ENCODE measurements around the gene STAG1. TPM values are rescaled to one million over a fixed set of nuclear protein-coding genes. Genes with fewer than 3 reads are reported as not detected.
"Not testable (repeated sequence)": the region's sequence is repeated elsewhere in the genome, so short reads cannot be mapped to it uniquely, and the experiment has no call there.

Gene STAG1
- total RNA-seq, 2 experiments from 2014 or later = 42.9 to 44.6 TPM

GRCh38 chr3:136385457-136385856 is 366.7 kb downstream of the STAG1 start:
- DNase-seq = no peak
- Mint-ChIP-seq H3K27ac (no peak overlapping the region), H3K9me3 (no peaks in the 10 kb centered on the region), H3K4me1 (peaks cover 8% of the 10 kb centered on the region), H3K4me3 (no peak overlapping the region), H3K36me3 (peaks cover 5% of the 10 kb centered on the region), H3K27me3 (no peaks in the 10 kb centered on the region)

GRCh38 chr3:136381051-136381450 is 371.1 kb downstream of the STAG1 start:
- Mint-ChIP-seq H3K27me3 (no peaks in the 10 kb centered on the region), H3K9me3 (no peaks in the 10 kb centered on the region), H3K4me3 (no peak overlapping the region), H3K4me1 (peaks cover 6% of the 10 kb centered on the region), H3K27ac (no peak overlapping the region), H3K36me3 (peaks cover 18% of the 10 kb centered on the region)
- no peak for DNase-seq

- no peak for DNase-seq
- Mint-ChIP-seq H3K27ac (no peak overlapping the region), H3K4me3 (no peak overlapping the region), H3K27me3 (no peaks in the 10 kb centered on the region), H3K4me1 (peaks cover 5% of the 10 kb centered on the region), H3K36me3 (peaks cover 18% of the 10 kb centered on the region), H3K9me3 (no peaks in the 10 kb centered on the region)
Measured at GRCh38 chr3:136380530-136380929, 371.6 kb downstream of the STAG1 start.

DNA sequence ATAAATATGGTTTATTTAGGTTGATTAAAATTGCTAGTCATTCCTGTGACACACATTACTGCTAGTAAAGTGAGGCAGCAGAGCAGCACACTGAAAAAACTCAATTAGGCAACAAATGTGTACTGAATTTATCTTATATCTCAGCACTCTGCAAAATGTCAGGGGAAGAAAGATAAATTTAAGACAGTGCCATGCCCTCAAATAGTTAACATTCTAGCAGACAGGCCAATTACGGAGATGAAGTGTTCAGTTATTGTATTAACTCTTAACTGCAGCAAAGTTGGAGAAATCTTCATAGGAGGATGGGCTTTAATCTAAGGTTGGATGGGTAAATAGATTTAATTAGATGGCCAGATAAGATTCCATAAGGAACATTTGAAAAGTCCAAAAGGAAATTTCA is 374.2 kb downstream of the STAG1 start:
- Mint-ChIP-seq H3K4me1 (no peaks in the 10 kb centered on the region), H3K9me3 (no peaks in the 10 kb centered on the region)

DNA sequence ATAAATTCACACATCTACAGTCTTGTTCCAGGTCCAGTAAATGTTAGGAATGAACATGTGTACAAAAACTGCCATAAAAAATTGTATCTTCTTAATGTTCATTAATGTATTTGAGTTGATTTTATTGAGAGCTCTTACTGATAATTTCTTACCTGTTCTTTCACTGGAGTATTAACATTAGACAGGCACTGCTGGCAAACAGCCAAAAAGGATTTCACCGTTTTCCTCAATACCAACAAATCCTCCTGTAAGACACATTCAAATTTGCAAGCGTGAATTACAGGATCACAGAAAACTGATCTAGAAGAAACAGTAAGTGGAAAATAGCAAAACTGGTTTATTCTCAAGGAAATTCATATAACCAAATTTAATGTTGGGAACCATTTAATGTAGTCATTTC is 374.7 kb downstream of the STAG1 start:
- no peaks in the 10 kb centered on the region for H3K4me1 Mint-ChIP-seq
- no peak for DNase-seq
- H3K27me3 Mint-ChIP-seq = no peaks in the 10 kb centered on the region
- no peaks in the 10 kb centered on the region for H3K9me3 Mint-ChIP-seq
- peaks cover 34% of the 10 kb centered on the region for H3K36me3 Mint-ChIP-seq
- no peak overlapping the region for H3K4me3 Mint-ChIP-seq
- H3K27ac Mint-ChIP-seq = no peak overlapping the region

More for the DNA sequence above, 374.2 kb downstream of the STAG1 start:
- no peak for DNase-seq
- H3K36me3 Mint-ChIP-seq = peaks cover 31% of the 10 kb centered on the region
- no peaks in the 10 kb centered on the region for H3K27me3 Mint-ChIP-seq
- no peak overlapping the region for H3K27ac Mint-ChIP-seq
- no peak overlapping the region for H3K4me3 Mint-ChIP-seq

DNA sequence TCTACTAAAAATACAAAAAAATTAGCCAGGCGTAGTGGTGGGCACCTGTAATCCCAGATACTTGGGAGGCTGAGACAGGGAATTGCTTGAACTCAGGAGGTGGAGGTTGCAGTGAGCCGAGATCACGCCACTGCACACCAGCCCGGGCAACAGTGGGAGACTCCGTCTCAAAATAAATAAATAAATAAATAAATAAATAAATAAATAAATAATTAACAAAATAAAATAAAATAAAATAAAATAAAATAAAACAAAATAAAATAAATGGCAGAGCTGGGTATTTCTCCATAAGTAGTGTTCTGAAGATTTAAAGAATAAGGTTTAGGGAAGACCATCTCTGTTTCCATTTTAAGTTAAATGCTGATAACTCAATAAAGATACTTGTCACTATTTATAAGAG is 376.4 kb downstream of the STAG1 start:
- not testable (repeated sequence) for H3K4me3 Mint-ChIP-seq, H3K9me3 Mint-ChIP-seq, H3K27ac Mint-ChIP-seq, H3K27me3 Mint-ChIP-seq, DNase-seq, H3K4me1 Mint-ChIP-seq
- H3K36me3 Mint-ChIP-seq = peaks cover 40% of the 10 kb centered on the region

- Mint-ChIP-seq H3K27ac (no peak overlapping the region), H3K36me3 (peaks cover 10% of the 10 kb centered on the region), H3K4me1 (no peaks in the 10 kb centered on the region), H3K4me3 (no peak overlapping the region), H3K27me3 (no peaks in the 10 kb centered on the region), H3K9me3 (no peaks in the 10 kb centered on the region)
- DNase-seq = no peak
Measured at GRCh38 chr3:136366289-136366688, 385.9 kb downstream of the STAG1 start.

DNA sequence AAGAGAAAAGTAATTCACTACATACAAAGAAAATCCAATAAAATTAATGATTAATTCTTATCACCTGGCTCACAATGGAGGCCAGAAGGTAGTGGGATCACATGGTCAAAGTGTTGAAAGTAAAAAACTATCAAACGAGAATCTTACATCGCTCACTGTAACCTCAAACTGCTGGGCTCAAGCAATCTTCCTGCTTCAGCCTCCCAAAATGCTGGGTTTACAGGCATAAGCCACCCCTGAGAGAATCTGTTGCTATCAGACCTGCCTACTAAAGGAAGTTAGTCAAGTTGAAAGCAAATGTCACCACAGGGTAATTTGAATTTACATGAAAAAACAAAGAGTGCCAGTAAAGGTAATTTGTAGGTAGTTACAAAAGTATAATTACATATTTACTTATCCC is 398.7 kb downstream of the STAG1 start:
- peaks cover 11% of the 10 kb centered on the region for H3K9me3 Mint-ChIP-seq
- no peak for DNase-seq
- no peaks in the 10 kb centered on the region for H3K27me3 Mint-ChIP-seq
- peaks cover 26% of the 10 kb centered on the region for H3K36me3 Mint-ChIP-seq
- no peak overlapping the region for H3K27ac Mint-ChIP-seq
- peaks cover 11% of the 10 kb centered on the region for H3K4me1 Mint-ChIP-seq
- no peak overlapping the region for H3K4me3 Mint-ChIP-seq

- Mint-ChIP-seq H3K4me1 (peaks cover 11% of the 10 kb centered on the region), H3K27ac (no peak overlapping the region), H3K27me3 (no peaks in the 10 kb centered on the region), H3K36me3 (peaks cover 20% of the 10 kb centered on the region), H3K4me3 (no peak overlapping the region), H3K9me3 (peaks cover 11% of the 10 kb centered on the region)
- no peak for DNase-seq
Measured at GRCh38 chr3:136351905-136352304, 400.3 kb downstream of the STAG1 start.

- no peaks in the 10 kb centered on the region for H3K27me3 Mint-ChIP-seq
Measured at GRCh38 chr3:136351351-136351750, 400.8 kb downstream of the STAG1 start.

DNA sequence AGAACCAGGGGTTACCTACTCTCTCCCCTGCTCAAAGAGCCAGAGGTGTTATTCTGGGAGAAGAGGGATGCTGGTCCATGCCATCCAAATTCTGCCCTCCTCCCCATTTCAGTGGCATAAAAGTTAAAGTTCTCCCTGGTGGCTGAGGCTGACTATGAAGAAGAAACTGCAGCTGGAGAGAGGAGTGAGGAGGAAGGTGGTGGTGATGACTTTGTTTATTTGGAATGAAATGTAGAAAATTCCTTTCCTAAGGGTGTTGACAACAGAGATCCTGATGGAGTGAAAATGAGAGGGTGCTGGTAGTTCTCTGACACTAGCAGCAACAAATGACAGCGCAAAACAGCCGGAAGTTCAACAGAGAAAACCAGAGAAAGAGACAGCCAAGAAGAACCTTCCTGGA is 401.6 kb downstream of the STAG1 start:
- peaks cover 13% of the 10 kb centered on the region for H3K36me3 Mint-ChIP-seq
- H3K27me3 Mint-ChIP-seq = no peaks in the 10 kb centered on the region
- peaks cover 4% of the 10 kb centered on the region for H3K9me3 Mint-ChIP-seq
- DNase-seq = no peak
- no peak overlapping the region for H3K27ac Mint-ChIP-seq
- H3K4me1 Mint-ChIP-seq = peaks cover 11% of the 10 kb centered on the region
- H3K4me3 Mint-ChIP-seq = no peak overlapping the region

More at GRCh38 chr3:136351351-136351750, 400.8 kb downstream of the STAG1 start:
- Mint-ChIP-seq H3K27ac (no peak overlapping the region), H3K4me1 (peaks cover 11% of the 10 kb centered on the region), H3K4me3 (no peak overlapping the region), H3K9me3 (peaks cover 10% of the 10 kb centered on the region), H3K36me3 (peaks cover 19% of the 10 kb centered on the region)
- no peak for DNase-seq

DNA sequence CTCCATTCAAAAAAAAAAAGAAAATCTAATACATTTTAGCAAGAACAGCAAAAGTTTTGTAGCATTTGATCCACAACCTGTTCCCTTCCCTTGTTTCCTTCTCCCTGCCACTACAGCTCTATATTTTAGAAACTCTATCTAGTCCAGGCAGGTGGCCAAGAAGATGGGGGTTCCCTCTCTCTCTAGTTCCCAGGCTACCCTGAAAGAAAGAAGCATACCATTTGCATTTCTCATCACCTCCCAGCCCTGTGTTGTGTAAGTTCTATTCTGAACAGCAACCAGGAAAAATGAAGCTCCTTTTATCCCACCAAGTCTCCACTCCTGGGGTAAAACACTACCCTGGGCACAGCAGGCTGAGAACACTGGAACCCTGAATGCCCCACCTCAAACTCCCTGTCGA is 402.0 kb downstream of the STAG1 start:
- H3K27me3 Mint-ChIP-seq = no peaks in the 10 kb centered on the region
- no peak overlapping the region for H3K27ac Mint-ChIP-seq
- H3K4me1 Mint-ChIP-seq = peaks cover 11% of the 10 kb centered on the region
- peaks cover 10% of the 10 kb centered on the region for H3K36me3 Mint-ChIP-seq
- no peak for DNase-seq
- no peaks in the 10 kb centered on the region for H3K9me3 Mint-ChIP-seq
- no peak overlapping the region for H3K4me3 Mint-ChIP-seq

GRCh38 chr3:136346486-136346885 is 405.7 kb downstream of the STAG1 start:
- Mint-ChIP-seq H3K9me3 (no peaks in the 10 kb centered on the region), H3K27me3 (no peaks in the 10 kb centered on the region), H3K4me3 (no peak overlapping the region), H3K27ac (no peak overlapping the region), H3K36me3 (no peaks in the 10 kb centered on the region), H3K4me1 (no peaks in the 10 kb centered on the region)
- DNase-seq = no peak

DNA sequence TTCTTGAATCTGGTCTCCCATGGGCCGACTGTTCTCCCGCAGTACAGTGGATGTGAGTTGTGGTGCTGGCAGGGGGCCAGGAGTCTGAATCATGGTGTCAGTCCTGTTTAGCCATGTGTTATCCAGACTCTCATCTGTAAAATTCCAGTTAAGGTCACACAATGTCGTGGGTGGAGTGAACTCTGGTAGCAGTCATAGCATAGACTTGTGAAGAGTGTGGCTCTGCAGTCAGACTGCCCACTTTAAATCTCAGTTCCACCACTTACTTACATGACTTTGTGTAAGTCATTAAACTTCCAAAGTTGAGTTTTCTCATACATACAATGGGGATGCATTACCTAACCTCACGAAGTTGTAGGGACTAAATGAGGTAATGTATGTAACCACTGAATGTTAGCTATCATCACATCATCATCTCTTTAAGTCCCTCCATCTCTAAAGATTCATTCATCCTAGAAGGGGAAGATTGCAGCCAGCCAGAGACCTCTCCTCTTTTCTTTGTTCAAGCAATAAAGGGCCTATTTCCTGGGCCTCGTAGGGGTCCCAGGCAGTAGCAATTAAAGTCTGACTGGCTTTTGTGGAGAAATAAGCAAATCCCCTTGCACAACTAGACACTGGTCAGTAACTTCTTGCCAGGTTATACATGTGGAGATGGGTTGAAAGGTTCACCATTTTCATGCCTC is 408.2 kb downstream of the STAG1 start:
- Mint-ChIP-seq H3K9me3 (no peaks in the 10 kb centered on the region), H3K4me3 (no peak overlapping the region), H3K4me1 (no peaks in the 10 kb centered on the region), H3K27me3 (no peaks in the 10 kb centered on the region), H3K27ac (no peak overlapping the region), H3K36me3 (peaks cover 11% of the 10 kb centered on the region)
- no peak for DNase-seq

DNA sequence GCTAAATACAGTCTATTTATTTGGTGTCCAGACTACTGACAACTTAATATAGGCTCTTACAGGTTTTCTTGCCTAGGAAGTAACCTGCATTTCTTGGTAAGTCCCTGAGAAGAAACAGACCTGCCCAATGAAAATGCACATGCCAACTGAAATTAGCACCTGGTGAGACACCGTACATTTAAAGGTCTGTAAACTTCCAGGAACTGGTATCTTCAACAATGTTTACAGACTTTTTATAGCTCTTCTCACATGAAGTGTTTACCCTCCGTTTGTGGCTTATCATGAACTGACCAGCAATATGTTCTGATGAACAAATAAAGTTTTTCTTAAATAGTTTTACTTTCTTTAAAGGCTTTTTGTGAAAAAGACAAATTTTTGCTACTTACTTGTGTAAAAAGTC is 408.7 kb downstream of the STAG1 start:
- Mint-ChIP-seq H3K36me3 (peaks cover 15% of the 10 kb centered on the region), H3K27me3 (no peaks in the 10 kb centered on the region), H3K4me1 (no peaks in the 10 kb centered on the region), H3K9me3 (no peaks in the 10 kb centered on the region), H3K4me3 (no peak overlapping the region), H3K27ac (no peak overlapping the region)
- DNase-seq = no peak

GRCh38 chr3:136336329-136337100 is 415.7 kb downstream of the STAG1 start:
- no peak for DNase-seq
- Mint-ChIP-seq H3K9me3 (no peaks in the 10 kb centered on the region), H3K4me3 (no peak overlapping the region), H3K27me3 (no peaks in the 10 kb centered on the region), H3K4me1 (no peaks in the 10 kb centered on the region), H3K27ac (no peak overlapping the region), H3K36me3 (peaks cover 52% of the 10 kb centered on the region)
